Natural killer cell (primary cell): ENCODE results near the gene TXLNG. TPM values are rescaled to one million over a fixed set of nuclear protein-coding genes. Genes with fewer than 3 reads are reported as not detected.

Source experiments
- ATAC-seq, 3 donors: fragments of 150-1000 bp in 2 of 3; fragments of 200-7000 bp in 1 of 3; cut with Tn5 transposase; 1 replicate in 1 of 3; 2 replicates in 2 of 3; pipeline ENCODE4 v1.10.0; 2021; ENCODE audit warnings: mild to moderate bottlenecking in 2 of 3, moderate library complexity in 2 of 3
- DNase-seq, 2 donors: peaks; one replicate each; pipeline versions ENCODE4 v3.0.0 to v3.0.0-alpha.2; 2013 to 2021; ENCODE audit warnings: mixed read lengths in 1 of 2
- H3K27ac ChIP-seq: one replicate; pipeline ENCODE4 v1.5.1; 2013; ENCODE audit warnings: mild to moderate bottlenecking, low read length
- H3K27me3 ChIP-seq: one replicate; pipeline ENCODE4 v1.6.1; 2013; ENCODE audit warnings: low read length; ENCODE audit not compliant: control insufficient read depth, insufficient read depth
- H3K36me3 ChIP-seq: one replicate; pipeline ENCODE4 v1.6.1; 2013; ENCODE audit warnings: low read length; ENCODE audit not compliant: control insufficient read depth, insufficient read depth
- H3K4me1 ChIP-seq: one replicate; pipeline ENCODE4 v1.6.1; 2013; ENCODE audit warnings: low read length; ENCODE audit not compliant: control insufficient read depth, insufficient read depth
- H3K4me3 ChIP-seq: one replicate; pipeline ENCODE4 v1.5.1; 2013; ENCODE audit warnings: low read length
- H3K9me3 ChIP-seq: one replicate; pipeline ENCODE4 v1.6.1; 2013; ENCODE audit warnings: low read length; ENCODE audit not compliant: control insufficient read depth, insufficient read depth
- H3K27ac Mint-ChIP-seq, 2 donors: one replicate each; pipeline ENCODE4 v1.8.0; 2022; ENCODE audit warnings: mild to moderate bottlenecking in 2 of 2, mixed read lengths in 2 of 2, moderate library complexity in 1 of 2
- H3K27me3 Mint-ChIP-seq, 2 donors: one replicate each; pipeline ENCODE4 v1.8.0; 2022; ENCODE audit warnings: low read depth in 2 of 2, mixed read lengths in 2 of 2
- H3K36me3 Mint-ChIP-seq: one replicate; pipeline ENCODE4 v1.8.0; 2022; ENCODE audit warnings: mixed read lengths
- H3K4me1 Mint-ChIP-seq, 2 donors: one replicate each; pipeline ENCODE4 v1.8.0; 2022; ENCODE audit warnings: mixed read lengths in 2 of 2
- H3K4me3 Mint-ChIP-seq: one replicate; pipeline ENCODE4 v1.8.0; 2022; ENCODE audit warnings: mild to moderate bottlenecking, moderate library complexity, mixed read lengths
- H3K9me3 Mint-ChIP-seq, 2 donors: one replicate each; pipeline ENCODE4 v1.8.0; 2022; ENCODE audit warnings: mixed read lengths in 2 of 2
- WGBS: methylation state at CpG from one replicate; pipeline ENCODE4 v1.1.7; 2013; ENCODE audit warnings: missing lambda C conversion rate; ENCODE audit not compliant: insufficient coverage; 5-methylcytosine and 5-hydroxymethylcytosine counted together
- intact Hi-C: fragments of 100-400 bp; cut with micrococcal nuclease; formaldehyde crosslinking; loops from one replicate; pipeline ENCODE4 v1.14.2; 2022
- total RNA-seq, 4 donors: library from RNA; stranded (reverse); fragments of 120-200 nt in 1 of 4; gene quantifications; one replicate each; pipeline versions ENCODE4 v1.2.3 to v1.2.4, GENCODE V29; 2013 to 2022
- TF ChIP-seq, protein P1 (sequence below): fragments of 200-600 bp; IDR thresholded peaks from one replicate; pipeline ENCODE4 v1.8.0; 2022; ENCODE audit warnings: antibody characterized with exemption

Gene TXLNG
- total RNA-seq, 3 donors from 2014 or later (not counting 1 experiment from before 2014, with no cell fraction given): 8.1 to 16.9 (median 9.9) TPM

DNA sequence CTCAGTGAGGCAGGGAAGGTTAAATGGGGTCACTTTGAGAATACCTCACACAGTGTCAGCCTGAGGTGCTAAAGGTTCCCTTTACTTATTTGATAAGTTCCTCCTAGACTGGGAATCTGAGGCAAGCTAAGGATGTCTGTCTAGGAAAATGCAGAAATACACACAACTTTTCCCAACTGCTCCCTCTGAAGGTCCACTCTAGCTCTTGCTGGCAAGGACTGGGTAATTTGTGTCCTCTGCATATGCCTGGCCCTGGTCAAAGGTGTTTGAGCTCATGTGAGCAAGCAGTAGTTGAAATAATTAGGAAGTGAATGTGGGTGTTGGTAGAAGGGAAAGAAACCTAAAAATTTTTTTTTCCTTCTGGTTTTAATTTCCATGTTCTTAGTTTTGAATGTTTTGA lies 21.3 kb downstream of the TXLNG start:
- H3K36me3 ChIP-seq: no peaks in the 10 kb centered on the region
- Mint-ChIP-seq H3K27ac (peak overlapping the region in 1 of 2 donors; percentile 14), H3K9me3 (no peaks in the 10 kb centered on the region), H3K27me3 (no peaks in the 10 kb centered on the region), H3K36me3 (no peaks in the 10 kb centered on the region), H3K4me1 (peaks cover 9 to 29% of the 10 kb centered on the region in 2 donors), H3K4me3 (no peak overlapping the region)
- DNase-seq (no peak), ATAC-seq (no peak)
- TF ChIP-seq, protein P1, sequence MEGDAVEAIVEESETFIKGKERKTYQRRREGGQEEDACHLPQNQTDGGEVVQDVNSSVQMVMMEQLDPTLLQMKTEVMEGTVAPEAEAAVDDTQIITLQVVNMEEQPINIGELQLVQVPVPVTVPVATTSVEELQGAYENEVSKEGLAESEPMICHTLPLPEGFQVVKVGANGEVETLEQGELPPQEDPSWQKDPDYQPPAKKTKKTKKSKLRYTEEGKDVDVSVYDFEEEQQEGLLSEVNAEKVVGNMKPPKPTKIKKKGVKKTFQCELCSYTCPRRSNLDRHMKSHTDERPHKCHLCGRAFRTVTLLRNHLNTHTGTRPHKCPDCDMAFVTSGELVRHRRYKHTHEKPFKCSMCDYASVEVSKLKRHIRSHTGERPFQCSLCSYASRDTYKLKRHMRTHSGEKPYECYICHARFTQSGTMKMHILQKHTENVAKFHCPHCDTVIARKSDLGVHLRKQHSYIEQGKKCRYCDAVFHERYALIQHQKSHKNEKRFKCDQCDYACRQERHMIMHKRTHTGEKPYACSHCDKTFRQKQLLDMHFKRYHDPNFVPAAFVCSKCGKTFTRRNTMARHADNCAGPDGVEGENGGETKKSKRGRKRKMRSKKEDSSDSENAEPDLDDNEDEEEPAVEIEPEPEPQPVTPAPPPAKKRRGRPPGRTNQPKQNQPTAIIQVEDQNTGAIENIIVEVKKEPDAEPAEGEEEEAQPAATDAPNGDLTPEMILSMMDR: no peak
- no peaks in the 10 kb centered on the region for H3K27me3 ChIP-seq
- no peak overlapping the region for H3K27ac ChIP-seq
- H3K4me1 ChIP-seq: no peaks in the 10 kb centered on the region
- H3K4me3 ChIP-seq: no peak overlapping the region
- intact Hi-C loops: no loop called here
- H3K9me3 ChIP-seq: no peaks in the 10 kb centered on the region

DNA sequence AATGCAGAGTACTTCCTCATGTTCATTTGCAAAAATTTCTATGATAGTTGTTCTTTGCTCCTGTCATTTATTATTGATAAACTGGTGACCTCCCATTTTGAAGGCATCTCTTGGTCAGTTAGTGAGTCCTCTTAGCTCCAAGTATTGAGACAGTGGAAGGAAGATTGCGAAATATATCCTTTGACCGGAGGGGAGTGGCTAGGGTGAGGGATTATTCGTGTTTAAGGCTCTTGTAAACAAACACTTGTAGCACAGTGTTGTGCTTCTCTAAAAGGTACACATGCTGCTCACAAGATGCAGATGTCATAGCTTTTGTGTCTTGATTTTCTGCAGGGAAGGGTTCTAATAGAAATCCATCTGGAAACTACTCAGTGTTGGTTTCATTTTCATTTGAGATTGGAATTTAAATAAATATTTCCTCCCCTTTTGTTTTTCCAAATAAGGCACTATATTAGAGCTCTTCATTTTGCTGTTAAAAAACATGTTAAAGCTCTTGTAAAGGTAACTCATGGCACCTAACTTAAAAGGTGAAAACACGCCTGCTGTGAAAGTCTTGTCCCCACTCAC lies 21.8 kb downstream of the TXLNG start:
- 55% methylated on average over 4 of the region's 4 CpGs for WGBS
- DNase-seq (no peak), ATAC-seq (no peak)
- Histone ChIP-seq H3K27me3 (no peaks in the 10 kb centered on the region), H3K36me3 (no peaks in the 10 kb centered on the region), H3K4me1 (no peaks in the 10 kb centered on the region), H3K9me3 (no peaks in the 10 kb centered on the region), H3K27ac (no peak overlapping the region), H3K4me3 (no peak overlapping the region)
- no peaks in the 10 kb centered on the region for H3K36me3 Mint-ChIP-seq
- no peak overlapping the region for H3K4me3 Mint-ChIP-seq
- H3K9me3 Mint-ChIP-seq: no peaks in the 10 kb centered on the region
- H3K4me1 Mint-ChIP-seq: peaks cover 9 to 29% of the 10 kb centered on the region in 2 donors
- no peaks in the 10 kb centered on the region for H3K27me3 Mint-ChIP-seq
- intact Hi-C loops: no loop called here
- peak overlapping the region in 1 of 2 donors; percentile 14 for H3K27ac Mint-ChIP-seq
- TF ChIP-seq, protein P1: no peak

DNA sequence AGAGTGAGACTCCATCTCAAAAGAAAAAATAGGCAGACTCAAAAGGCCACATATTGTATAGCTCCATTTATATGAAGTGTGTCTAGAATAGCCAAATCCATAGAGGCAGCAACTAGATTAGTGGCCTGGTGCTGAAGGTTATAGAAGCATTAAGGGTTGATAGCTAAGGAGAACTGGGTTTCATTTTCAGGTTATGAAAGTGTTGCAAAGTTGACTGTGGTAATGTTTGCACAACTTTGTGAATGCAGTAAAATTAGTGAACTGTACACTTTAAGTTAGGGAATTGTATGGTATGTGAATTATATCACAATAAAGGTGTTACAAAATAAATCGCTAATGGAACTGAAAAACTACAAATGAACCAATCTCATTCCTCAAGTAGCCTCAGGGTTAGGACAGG lies 28.3 kb downstream of the TXLNG start:
- TF ChIP-seq, protein P1: no peak
- Histone ChIP-seq H3K9me3 (no peaks in the 10 kb centered on the region), H3K27me3 (no peaks in the 10 kb centered on the region), H3K36me3 (peaks cover 5% of the 10 kb centered on the region), H3K4me3 (no peak overlapping the region), H3K27ac (no peak overlapping the region), H3K4me1 (no peaks in the 10 kb centered on the region)
- Mint-ChIP-seq H3K36me3 (no peaks in the 10 kb centered on the region), H3K4me1 (peaks cover 0 to 15% of the 10 kb centered on the region in 2 donors), H3K27me3 (no peaks in the 10 kb centered on the region), H3K9me3 (no peaks in the 10 kb centered on the region), H3K27ac (no peak overlapping the region), H3K4me3 (no peak overlapping the region)
- intact Hi-C loops: no loop called here
- DNase-seq (no peak), ATAC-seq (no peak)
- WGBS: no CpG with 5 or more reads among the region's 1 CpG

DNA sequence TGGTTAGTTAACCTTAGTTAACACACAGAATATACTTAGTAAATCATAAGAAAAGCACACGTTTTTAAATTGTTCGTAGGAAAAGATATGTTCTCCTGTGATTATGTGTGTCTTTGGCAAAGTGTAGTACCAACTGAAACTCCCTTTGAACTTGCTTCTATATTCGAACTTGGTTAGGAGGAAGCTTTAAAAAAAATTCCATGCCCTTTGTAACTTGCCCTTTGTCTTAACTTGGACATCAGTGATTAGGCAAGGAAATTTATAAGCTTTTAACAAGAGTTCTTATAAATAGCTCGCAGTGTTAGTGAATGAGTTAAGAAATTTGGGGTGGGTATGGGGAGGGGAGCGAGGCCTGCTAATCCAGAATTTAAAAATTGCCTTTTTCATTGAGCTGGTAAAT lies 33.4 kb downstream of the TXLNG start:
- Histone ChIP-seq H3K9me3 (no peaks in the 10 kb centered on the region), H3K4me1 (no peaks in the 10 kb centered on the region), H3K27ac (no peak overlapping the region), H3K27me3 (no peaks in the 10 kb centered on the region), H3K4me3 (no peak overlapping the region), H3K36me3 (peaks cover 10% of the 10 kb centered on the region)
- peaks cover 0 to 9% of the 10 kb centered on the region in 2 donors for H3K4me1 Mint-ChIP-seq
- H3K36me3 Mint-ChIP-seq: peaks cover 6% of the 10 kb centered on the region
- H3K4me3 Mint-ChIP-seq: no peak overlapping the region
- DNase-seq: no peak
- intact Hi-C loops: no loop called here
- no peak overlapping the region for H3K27ac Mint-ChIP-seq
- H3K9me3 Mint-ChIP-seq: no peaks in the 10 kb centered on the region
- TF ChIP-seq, protein P1: no peak
- no peak for ATAC-seq
- WGBS: no CpG with 5 or more reads among the region's 5 CpGs
- no peaks in the 10 kb centered on the region for H3K27me3 Mint-ChIP-seq
